OCI-M2 (cell line): ENCODE measurements around the gene ING5.
A peak's percentile ranks its signal among the peaks of the same experiment; 100 is the strongest.
"Not testable (repeated sequence)": the region's sequence is repeated elsewhere in the genome, so short reads cannot be mapped to it uniquely, and the experiment has no call there.

ENCODE experiments used
- DNase-seq: peaks from one replicate; lab custom pipeline; 2025; ENCODE audit not compliant: unreplicated experiment; lab: John Stamatoyannopoulos, UW

Gene ING5

DNA sequence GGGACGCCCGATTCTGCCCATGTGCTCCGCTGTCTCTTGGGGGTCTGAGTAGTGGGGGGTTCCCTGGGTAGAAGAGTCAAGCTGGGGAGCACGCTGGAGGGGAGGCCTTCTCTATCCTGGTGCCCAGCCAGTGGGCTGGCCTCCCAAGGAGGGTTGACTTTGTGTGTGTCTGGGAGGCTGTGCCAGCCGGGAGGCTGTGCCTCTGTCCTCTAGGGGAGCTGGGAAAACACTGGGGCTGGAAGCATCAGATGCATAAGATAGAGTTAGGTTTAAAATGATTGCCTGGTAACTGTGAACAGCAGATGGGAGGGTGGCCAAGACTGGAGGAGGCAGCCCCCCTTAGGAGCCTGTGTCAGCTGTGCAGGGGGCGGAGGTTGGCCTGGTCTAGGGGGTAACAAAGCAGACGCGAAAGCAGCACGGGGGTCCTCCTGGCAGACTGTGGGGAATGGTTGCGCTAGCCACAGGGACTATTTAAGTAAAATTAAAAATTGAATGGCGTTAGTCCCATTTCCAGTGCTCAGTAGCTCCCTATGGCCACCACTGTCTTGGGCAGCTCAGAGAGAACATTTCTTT lies 1.3 kb downstream of the ING5 start:
- DNase-seq = no peak

DNA sequence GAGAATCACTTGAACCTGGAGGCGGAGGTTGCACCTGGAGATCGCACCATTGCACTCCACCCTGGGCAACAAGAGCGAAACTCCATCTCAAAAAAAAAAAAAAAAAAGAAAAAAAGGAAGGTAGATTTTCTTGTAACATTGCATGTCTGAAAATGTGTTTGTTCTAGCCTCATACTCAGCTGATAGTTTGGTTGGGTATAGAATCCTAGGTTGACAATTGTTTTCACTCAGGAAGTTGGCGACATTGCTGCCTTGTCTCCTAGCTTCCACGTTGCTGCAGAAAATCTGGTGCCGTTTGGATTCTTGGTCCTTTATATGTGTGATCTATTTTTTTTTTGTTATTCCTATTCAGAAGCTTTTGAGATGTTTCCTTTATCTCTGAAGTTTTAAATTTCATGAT lies 4.7 kb downstream of the ING5 start:
- DNase-seq = no peak

DNA sequence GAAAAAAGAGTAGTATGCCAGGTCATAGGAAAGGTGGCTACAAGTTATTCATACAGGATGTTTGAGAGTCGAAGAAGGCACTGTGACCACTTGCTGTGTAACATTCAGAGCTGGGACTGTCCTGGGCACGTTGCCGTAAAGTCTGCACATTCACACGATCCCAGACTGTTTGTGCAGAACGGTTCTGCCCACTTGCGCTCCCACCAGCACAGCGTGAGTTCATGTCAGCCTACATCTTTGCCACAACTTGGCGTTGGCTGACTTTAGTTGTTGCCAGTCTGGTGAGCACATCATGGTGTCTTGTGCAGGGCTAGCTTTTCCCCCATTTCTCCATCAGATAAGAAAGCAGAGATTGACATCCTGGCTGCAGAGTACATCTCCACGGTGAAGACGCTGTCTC lies 7.0 kb downstream of the ING5 start:
- no peak for DNase-seq

DNA sequence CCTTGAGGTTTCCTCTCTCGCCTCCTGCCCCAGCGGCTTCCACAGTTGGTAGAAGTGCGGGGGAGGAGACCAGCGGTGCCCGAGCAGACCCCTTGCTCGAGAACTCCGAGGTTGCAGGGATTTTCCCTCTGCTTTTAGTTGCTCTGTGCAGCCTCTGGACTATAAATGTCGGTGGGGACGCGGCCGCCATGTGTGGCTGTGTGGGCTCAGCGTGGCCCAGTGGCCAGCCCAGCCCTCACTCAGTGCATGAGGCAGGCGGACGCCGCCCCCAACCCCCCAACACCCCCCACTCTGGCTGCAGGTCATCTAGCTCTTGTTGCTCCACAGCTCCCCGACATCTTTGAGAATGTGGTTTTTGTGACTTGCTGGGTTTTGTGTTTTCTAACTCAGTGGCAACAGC lies 17.3 kb downstream of the ING5 start:
- no peak for DNase-seq

DNA sequence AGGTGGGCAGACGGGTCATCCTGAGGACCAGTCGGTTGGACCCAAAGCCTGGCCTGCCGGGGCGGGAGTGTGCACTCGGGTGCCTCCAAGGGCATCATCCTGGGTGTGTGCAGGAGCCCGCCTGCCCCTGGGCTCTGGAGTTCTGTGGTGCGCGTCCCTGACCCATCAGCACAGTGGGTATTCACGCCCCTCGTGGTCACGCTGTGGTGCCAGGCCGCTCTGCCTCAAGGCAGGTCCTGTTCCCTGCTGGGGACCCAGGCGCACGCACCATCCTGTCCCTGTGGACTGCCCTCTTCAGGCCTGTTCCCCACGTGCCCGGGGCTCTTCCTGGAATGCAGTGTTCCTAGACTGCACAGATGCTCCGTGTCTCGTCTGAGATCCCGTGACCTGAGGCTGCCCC lies 18.3 kb downstream of the ING5 start:
- no peak for DNase-seq

DNA sequence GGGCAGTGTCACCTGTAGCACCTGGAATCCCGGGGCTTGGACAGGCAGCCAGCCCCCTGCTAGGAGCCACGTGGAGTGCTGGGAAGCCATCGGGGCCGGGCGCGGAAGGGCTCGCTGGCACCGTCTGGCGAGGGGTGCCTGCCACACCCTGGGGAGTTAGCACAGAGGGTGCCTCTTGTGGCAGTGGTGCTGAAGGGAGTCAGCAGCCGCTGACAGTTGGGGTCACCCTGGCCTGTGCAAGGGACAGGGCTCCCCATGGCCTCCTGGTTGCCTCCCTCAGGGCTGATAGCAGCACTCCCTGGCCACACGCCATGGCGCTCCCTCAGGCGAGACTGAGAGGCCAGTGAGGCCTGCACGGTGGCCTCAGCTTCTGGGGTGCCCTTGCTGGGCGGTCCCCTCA lies 18.7 kb downstream of the ING5 start:
- DNase-seq = no peak

DNA sequence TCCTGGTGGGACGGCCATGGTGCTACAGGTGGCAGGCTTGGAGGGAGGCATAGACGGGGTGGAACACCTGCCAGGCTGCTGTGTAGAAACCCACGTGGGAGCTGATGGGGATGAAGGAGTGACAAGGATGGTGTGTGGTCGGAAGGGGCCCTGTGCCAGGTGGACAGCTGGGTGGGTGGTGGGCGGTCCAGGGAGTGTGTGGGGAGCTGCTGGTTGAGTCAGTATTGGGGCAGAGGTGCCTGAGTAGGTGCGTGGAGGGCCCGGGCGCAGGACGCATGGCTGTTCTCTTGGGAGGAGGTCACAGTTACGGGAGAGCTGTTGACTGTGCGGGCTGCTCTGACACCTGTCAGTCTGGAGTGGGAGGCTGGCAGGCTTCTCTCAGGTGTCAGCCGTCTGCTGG lies 20.0 kb downstream of the ING5 start:
- no peak for DNase-seq

DNA sequence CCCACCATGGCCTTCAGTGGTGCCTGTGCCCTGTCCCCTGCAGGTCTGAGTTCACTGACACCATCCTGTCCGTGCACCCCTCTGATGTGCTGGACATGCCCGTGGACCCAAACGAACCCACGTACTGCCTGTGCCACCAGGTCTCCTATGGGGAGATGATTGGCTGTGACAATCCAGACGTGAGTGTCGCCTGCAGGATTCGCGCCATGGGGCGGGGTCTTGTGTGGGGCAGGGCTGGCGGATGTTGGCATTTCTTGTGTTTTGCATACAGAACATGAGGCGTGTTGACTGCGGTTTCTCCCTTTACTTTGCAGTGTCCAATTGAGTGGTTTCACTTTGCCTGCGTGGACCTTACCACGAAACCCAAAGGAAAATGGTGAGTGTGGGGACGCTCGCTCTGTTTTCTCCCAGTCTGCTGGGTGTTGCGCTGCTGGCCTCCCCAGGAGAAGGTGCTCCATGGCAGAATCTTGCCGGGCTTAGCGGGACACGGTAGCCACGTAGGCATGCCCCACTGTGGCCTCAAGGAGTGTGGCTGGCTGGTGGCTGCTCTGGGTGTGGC lies 21.1 kb downstream of the ING5 start:
- no peak for DNase-seq

DNA sequence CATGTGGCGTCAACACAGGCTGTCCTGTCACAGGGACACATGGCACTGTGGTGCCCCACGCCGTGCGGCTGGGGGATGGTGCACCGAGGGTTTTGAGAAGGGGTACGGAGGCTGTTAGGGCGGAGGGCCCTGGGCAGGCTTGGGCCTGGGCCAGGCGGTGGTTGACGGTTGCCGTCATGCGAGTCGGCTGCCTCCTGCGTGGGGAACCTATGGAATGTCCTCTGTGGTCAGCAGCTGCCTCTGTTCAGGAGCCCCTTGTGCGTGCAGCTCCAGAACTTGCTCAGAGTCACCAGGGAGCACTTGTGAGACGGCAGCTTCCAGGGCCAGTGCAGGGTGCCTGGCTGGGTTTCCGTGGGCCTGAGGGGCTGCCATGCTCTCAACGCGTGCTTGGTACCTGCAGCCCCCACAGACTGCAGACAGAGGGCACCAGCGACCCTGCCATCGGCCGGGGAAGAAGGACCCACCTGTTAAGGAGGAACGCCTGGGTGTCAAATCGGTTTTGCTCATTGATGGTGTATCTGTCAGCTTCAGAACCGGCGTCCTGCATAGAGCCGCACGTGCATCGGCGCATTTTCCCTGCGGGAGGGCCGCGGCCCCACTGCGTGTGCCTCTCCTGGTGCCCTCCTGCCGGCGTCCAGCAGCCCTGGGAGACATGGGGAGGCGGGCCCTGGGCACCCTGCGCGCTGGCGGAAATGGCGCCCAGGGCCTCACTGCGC lies 22.6 kb downstream of the ING5 start:
- DNase-seq = no peak

DNA sequence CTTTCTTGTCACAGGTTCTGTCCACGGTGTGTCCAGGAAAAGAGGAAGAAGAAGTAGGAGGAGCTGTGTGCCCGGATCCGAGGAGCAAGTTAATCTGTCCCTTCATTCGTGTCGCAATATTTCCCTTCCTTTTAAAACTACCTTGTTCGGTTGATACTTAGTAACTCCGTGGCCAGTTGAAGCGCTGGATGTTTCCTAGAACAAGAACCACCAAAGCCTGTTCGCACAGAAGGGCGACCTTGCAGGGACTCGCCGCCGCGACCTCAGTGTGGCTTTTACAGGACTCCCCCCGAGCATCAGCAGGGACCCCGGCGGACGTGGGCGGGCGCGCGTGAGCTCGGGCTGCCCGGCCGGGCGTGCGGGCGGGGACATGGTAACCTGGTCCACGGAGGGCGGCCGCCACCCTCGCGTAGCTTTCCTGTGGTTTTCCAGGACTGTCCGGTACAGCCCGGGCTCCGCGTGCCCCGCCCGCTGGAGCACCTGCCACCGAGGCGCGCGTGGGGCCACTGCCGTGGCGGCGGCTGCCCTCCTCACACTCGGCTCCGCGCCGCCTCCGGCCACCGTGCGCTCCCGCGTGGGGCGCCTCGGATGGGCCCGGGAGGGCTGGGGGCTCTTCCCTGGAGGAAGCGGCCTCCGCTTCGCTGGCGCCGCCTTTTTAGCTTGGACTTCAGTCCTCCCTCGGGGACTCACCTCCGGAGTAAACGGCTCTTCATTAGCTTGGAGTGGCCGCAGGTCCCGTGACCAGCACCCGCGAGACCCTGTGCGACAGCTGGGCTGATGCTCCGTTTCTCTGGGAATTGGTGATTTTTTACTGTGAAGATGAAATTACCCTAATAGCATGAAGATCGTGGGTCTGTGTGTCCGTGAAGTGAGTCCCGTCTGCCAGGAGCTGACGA lies 23.4 kb downstream of the ING5 start:
- no peak for DNase-seq

DNA sequence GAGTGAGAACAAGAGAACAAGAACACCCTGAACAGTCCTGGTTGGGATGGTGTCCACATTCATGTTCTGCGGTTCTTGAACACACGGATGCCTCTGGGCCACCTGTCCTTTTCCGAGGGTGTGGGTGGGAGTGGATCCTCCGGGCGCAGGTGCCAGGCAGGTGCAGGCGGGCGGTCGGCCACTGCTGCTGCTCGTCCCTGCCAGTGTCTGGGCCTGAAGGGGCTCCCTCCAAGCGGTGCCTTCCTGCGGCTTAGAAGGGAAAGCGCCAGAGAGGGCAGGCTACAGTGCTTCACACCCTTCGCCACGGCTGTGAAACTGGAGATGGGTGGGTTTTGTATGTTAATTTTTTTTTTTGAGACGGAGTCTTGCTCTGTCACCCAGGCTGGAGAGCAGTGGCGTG lies 24.6 kb downstream of the ING5 start:
- no peak for DNase-seq

DNA sequence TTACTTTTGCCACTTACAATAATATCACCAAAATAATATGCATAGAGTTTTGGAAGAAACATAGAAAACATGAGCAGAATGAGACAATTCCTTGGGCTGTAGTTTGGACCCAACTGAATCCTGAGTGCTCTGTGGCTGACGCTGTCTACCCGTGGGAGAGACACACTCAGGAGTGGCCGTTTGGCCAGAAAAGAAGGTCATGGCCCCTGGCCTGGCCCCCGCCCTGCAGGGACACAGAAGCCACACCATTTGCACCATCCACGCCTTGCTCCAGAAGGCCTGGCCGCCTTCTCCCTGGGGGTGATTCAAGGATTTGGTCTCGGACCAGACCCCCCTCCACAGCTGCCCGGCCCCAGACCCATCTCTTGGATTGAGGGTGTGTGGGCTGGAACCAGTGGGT lies 26.2 kb downstream of the ING5 start:
- no peak for DNase-seq

DNA sequence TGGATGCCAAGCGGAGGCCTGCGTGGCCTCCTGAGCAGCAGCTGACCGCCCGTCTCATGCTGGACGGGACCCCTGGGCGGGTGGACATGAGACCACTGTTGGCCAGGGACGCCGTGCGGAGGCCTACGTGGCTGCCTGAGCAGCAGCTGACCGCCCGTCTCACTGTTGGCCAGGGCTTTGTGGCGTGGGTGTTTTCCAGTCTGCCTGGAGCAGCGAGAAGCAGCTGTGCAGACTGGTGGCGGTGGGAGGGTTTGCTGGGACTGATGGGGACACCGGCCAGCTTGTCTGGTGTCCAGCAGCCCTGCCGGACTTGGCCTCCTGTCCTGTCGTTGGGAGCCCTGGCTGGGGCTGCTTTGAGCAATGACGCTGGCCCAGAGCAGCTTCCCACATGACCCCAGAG lies 26.8 kb downstream of the ING5 start:
- no peak for DNase-seq

DNA sequence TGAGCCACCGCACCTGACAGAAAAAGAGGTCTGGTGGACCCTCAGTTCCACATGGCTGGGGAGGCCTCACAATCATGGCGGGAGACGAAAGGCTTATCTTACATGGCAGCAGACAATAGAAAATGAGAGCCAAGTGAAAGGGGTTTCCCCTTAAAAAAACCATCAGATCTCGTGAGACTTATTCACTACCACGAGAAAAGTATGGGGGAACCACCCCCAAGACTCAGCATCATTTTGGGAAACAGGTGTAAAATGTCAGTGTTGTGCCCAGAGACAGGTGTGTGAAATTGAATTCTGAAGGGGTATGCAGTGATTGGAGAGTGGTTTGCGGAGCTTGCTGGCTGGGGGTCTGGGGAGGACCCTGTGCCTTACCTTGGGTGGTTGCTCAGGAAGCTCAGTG lies 28.0 kb downstream of the ING5 start:
- DNase-seq = no peak

DNA sequence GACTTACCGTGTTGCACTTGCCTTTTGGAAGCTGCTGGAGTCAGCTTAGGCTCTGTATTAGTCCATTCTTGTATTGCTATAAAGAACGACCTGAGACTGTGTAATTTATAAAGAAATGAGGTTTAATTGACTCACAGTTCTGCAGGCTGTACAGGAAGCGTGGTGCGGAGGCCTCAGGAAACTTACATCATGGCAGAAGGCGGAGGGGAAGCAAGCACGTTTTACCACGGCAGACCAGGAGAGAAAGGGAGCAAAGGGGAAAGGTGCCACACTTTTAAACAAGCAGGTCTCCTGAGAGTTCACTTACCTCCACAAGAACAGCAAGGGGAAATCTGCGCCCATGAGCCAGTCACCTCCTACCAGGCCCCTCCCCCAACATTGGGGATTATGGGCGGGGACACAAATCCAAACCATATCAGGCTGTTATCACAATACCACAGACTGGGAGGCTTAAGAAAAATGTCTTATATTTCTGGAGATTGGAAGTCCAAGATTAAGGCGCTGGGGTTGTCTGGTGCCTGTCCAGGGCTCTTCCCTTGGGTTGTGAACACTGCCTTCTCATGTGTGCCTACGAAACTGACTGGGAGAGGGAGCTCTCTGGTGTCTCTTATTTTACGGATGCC lies 28.9 kb downstream of the ING5 start:
- no peak for DNase-seq

DNA sequence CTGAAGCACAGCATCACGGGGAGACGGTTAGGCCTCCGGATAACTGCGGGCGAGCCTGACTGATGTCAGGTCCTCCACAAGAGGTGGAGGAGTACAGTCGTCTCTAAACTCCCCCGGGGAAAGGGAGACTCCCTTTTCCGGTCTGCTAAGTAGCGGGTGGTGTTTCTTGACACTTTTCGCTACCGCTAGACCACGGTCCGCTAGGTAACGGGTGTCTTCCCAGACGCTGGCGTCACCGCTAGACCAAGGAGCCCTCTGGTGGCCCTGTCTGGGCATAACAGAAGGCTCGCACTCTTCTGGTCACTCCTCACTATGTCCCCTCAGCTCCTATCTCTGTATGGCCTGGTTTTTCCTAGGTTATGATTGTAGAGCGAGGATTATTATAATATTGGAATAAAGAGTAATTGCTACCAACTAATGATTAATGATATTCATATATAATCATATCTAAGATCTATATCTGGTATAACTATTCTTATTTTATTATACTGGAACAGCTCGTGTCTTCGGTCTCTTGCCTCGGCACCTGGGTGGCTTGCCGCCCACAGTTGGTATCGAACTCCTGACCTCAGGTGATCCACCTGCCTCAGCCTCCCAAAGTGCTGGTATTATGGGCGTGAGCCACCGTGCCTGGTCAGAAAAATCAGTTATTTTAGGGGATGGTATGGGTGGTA lies 30.8 kb downstream of the ING5 start:
- not testable (repeated sequence) for DNase-seq

DNA sequence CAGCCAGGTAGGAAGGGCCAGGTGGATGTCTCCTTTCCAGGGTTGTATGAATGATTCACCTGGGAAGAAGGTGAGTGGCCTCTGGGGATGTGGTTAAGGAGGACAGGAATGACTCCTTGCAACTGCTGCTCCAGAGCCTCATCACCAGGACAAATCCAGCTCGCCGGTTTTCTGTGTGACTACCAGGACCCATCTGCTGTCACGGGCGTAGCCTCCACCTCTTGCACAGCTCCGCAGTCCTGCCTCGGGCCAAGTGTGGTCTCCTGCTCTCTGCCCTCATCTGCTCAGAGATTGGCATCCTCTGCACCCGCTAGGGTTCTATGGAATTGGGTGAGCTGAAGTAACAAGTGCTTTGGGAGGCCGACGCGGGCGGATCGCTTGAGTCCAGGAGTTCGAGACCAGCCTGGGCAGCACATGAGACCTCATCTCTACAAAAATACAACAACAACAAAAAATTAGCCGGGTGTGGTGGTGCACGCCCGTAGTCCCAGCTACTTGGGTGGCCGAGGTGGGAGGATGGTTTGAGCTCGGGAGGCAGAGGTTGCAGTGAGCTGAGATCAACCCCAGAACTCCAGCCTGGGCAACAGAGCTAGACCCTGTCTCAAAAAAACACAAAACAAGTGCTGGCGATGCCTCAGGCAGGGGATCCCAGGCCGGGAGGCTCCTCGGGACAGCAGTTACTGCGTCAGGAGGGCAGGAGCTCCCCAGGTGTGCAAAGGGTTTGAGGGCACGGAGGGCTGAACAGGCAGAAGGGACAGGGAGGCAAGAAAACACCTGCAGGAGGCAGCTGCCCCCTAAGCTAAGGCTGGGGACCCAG lies 31.8 kb downstream of the ING5 start:
- no peak for DNase-seq

DNA sequence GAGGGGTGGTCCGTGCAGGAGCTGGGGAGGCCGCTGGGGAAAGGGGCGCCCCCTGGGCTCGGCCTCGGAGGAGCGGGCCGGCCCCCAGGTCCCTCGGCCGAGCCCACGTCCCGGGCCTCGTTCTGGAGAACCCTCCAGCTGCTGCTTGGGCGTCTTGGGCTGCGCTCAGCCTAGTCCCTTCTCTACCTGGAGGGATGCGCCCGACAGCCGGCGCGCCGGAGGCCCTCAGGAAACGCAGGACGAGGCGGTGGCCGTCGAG lies 32.3 kb downstream of the ING5 start:
- DNase-seq = no peak

DNA sequence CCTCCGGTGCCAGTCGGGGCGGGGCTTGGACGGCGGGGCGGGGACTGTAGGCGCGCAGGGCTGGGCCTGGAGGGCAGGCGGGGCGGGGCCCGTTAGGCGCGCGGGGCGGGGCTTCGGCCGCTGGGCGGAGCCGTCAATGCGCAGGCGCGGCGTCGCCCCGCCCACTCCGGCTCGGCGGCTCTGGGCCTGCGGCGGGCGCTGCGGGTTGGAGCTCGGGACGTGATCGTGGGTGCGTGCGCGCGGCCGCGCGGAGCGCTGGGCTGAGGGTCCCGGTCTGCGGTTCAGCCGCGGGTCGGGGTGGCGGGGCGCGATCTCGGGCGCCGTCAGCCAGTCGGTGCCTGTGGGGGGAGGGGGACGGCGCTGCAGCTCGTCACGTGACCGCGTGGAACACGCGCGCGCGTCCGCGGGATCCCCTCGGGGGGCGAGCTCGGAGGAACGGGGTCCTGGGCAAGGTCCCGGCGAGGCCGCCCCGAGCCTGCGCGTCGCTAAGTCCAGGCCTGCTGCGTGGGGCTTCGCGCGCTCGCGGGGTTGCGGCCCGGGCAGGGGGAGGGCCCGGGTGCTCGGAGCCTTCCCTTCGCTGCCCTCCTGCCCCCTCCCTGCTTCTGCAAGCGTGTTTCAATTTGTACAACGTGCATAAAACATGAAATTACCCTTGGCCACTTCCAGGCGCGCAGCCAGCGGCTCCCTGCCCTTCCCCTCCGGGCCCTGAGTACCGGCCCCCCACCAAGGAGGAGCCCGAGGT lies 32.8 kb downstream of the ING5 start, which contains the start of gene D2HGDH:
TSS of gene D2HGDH (plus strand) at position 164 of the 742 bp plus-strand sequence. CDS start 595 bp downstream, outside the sequence.
- peak; percentile 23 for DNase-seq
